GM21390 (cell line): ENCODE results near the gene MEX3D.
"Not testable (repeated sequence)": the region's sequence is repeated elsewhere in the genome, so short reads cannot be mapped to it uniquely, and the experiment has no call there.

ENCODE experiments used
- ATAC-seq: cut with Tn5 transposase; IDR thresholded peaks from one replicate; pipeline ENCODE4 v1.9.1; 2021; ENCODE audit not compliant: unreplicated experiment

The MEX3D gene

GRCh38 chr19:1522061-1522460, 46.1 kb downstream of the MEX3D start:
- no peak for ATAC-seq

- no peak for ATAC-seq
These were observed 46.5 kb downstream of the MEX3D start for GRCh38 chr19:1521636-1522035.

- ATAC-seq, result no peak
These were observed 47.8 kb downstream of the MEX3D start for GRCh38 chr19:1520203-1520780.

GRCh38 chr19:1519802-1520201, 48.3 kb downstream of the MEX3D start:
- ATAC-seq, result not testable (repeated sequence)

- ATAC-seq, result no peak
These were observed 49.7 kb downstream of the MEX3D start for GRCh38 chr19:1518471-1518870.

- ATAC-seq, result no peak
These were observed 51.8 kb downstream of the MEX3D start for GRCh38 chr19:1516395-1516753.

- ATAC-seq, result no peak
These were observed 53.0 kb downstream of the MEX3D start for GRCh38 chr19:1514986-1515721.

GRCh38 chr19:1514295-1514661, 53.8 kb downstream of the MEX3D start:
- ATAC-seq, result no peak

GRCh38 chr19:1513499-1514294, 54.4 kb downstream of the MEX3D start:
- ATAC-seq, result no peak

- no peak for ATAC-seq
These were observed 55.2 kb downstream of the MEX3D start, which contains the start of gene ADAMTSL5 for GRCh38 chr19:1512671-1513498. TSS of gene ADAMTSL5 (minus strand) at chr19:1513019. CDS start at chr19:1510943, 2,076 bp downstream.

- ATAC-seq, result no peak
These were observed 56.5 kb downstream of the MEX3D start for GRCh38 chr19:1511318-1512317.

GRCh38 chr19:1510807-1511206, 57.3 kb downstream of the MEX3D start:
- ATAC-seq, result no peak

GRCh38 chr19:1510442-1510806, 57.7 kb downstream of the MEX3D start:
- ATAC-seq, result no peak

GRCh38 chr19:1509602-1510441, 58.3 kb downstream of the MEX3D start:
- no peak for ATAC-seq

- no peak for ATAC-seq
These were observed 59.6 kb downstream of the MEX3D start for GRCh38 chr19:1508507-1508856.

GRCh38 chr19:1507763-1508506, 60.2 kb downstream of the MEX3D start:
- ATAC-seq, result no peak

- no peak for ATAC-seq
These were observed 60.9 kb downstream of the MEX3D start for GRCh38 chr19:1507192-1507660.
